RWPE2 (cell line): ENCODE data around the gene TELO2.

Experiments
- ATAC-seq: fragments of 200-7000 bp; cut with Tn5 transposase; 3 replicates; pipeline ENCODE4 v1.9.1; 2021; ENCODE audit warnings: low read depth
- DNase-seq: peaks from one replicate; pipeline ENCODE4 v3.0.0-alpha.2; 2020; ENCODE audit warnings: low spot score
- H3K27ac ChIP-seq: fragments of 450-650 bp; 2 replicates; pipeline ENCODE4 v1.5.1; 2017; ENCODE audit warnings: mild to moderate bottlenecking; ENCODE audit not compliant: poor library complexity, severe bottlenecking
- H3K27me3 ChIP-seq: fragments of 250-450 bp; sonication (Bioruptor Pico); 2 replicates; pipeline ENCODE4 v1.5.1; 2021; ENCODE audit warnings: mild to moderate bottlenecking, moderate library complexity; ENCODE audit not compliant: insufficient read depth, poor library complexity, severe bottlenecking
- H3K36me3 ChIP-seq: fragments of 250-450 bp; sonication (Bioruptor Pico); 2 replicates; pipeline ENCODE4 v1.5.1; 2020; ENCODE audit warnings: low read depth, mild to moderate bottlenecking, moderate library complexity
- H3K4me1 ChIP-seq: fragments of 250-450 bp; sonication (Bioruptor Pico); 2 replicates; pipeline ENCODE4 v1.5.1; 2021; ENCODE audit warnings: mild to moderate bottlenecking, moderate library complexity; ENCODE audit not compliant: insufficient read depth, poor library complexity, severe bottlenecking
- H3K4me3 ChIP-seq: fragments of 250-450 bp; sonication (Bioruptor Pico); 2 replicates; pipeline ENCODE4 v1.5.1; 2021; ENCODE audit warnings: mild to moderate bottlenecking, moderate library complexity; ENCODE audit not compliant: severe bottlenecking
- H3K9me3 ChIP-seq: fragments of 250-450 bp; sonication (Bioruptor Pico); 2 replicates; pipeline ENCODE4 v1.5.1; 2021; ENCODE audit warnings: mild to moderate bottlenecking, moderate library complexity; ENCODE audit not compliant: severe bottlenecking
- TF ChIP-seq, protein P1 (sequence below): fragments of 450-650 bp; IDR thresholded peaks from one replicate; pipeline ENCODE4 v1.5.1; 2017; ENCODE audit warnings: mild to moderate bottlenecking, moderate library complexity; ENCODE audit not compliant: poor library complexity, severe bottlenecking

The TELO2 gene

DNA sequence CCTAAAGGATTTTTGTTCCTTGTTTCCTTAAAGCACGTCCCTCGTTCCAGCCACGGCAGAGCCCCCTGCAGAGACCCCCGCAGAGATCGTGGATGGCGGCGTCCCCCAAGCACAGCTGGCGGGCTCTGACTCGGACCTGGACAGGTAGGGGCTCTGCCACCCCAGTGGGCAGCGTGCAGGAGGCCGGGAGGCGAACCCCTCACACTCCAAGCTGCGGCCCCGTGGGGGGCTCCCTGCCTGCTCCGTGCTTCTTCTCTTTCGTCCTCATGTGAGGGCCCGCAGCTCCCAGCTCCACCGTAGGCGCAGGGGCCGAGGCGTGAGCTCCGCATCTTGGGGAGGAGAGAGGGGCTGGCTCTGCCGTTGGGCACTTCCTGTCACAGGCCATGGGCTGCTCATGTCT, 8.5 kb downstream of the TELO2 start:
- TF ChIP-seq, protein P1, sequence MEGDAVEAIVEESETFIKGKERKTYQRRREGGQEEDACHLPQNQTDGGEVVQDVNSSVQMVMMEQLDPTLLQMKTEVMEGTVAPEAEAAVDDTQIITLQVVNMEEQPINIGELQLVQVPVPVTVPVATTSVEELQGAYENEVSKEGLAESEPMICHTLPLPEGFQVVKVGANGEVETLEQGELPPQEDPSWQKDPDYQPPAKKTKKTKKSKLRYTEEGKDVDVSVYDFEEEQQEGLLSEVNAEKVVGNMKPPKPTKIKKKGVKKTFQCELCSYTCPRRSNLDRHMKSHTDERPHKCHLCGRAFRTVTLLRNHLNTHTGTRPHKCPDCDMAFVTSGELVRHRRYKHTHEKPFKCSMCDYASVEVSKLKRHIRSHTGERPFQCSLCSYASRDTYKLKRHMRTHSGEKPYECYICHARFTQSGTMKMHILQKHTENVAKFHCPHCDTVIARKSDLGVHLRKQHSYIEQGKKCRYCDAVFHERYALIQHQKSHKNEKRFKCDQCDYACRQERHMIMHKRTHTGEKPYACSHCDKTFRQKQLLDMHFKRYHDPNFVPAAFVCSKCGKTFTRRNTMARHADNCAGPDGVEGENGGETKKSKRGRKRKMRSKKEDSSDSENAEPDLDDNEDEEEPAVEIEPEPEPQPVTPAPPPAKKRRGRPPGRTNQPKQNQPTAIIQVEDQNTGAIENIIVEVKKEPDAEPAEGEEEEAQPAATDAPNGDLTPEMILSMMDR: no peak
- no peaks in the 10 kb centered on the region for H3K4me1 ChIP-seq
- no peak overlapping the region for H3K27ac ChIP-seq
- no peaks in the 10 kb centered on the region for H3K9me3 ChIP-seq
- H3K36me3 ChIP-seq: peaks cover 43% of the 10 kb centered on the region
- no peak overlapping the region for H3K4me3 ChIP-seq
- H3K27me3 ChIP-seq: no peaks in the 10 kb centered on the region
- peak; percentile 56 for DNase-seq
- ATAC-seq: no peak

DNA sequence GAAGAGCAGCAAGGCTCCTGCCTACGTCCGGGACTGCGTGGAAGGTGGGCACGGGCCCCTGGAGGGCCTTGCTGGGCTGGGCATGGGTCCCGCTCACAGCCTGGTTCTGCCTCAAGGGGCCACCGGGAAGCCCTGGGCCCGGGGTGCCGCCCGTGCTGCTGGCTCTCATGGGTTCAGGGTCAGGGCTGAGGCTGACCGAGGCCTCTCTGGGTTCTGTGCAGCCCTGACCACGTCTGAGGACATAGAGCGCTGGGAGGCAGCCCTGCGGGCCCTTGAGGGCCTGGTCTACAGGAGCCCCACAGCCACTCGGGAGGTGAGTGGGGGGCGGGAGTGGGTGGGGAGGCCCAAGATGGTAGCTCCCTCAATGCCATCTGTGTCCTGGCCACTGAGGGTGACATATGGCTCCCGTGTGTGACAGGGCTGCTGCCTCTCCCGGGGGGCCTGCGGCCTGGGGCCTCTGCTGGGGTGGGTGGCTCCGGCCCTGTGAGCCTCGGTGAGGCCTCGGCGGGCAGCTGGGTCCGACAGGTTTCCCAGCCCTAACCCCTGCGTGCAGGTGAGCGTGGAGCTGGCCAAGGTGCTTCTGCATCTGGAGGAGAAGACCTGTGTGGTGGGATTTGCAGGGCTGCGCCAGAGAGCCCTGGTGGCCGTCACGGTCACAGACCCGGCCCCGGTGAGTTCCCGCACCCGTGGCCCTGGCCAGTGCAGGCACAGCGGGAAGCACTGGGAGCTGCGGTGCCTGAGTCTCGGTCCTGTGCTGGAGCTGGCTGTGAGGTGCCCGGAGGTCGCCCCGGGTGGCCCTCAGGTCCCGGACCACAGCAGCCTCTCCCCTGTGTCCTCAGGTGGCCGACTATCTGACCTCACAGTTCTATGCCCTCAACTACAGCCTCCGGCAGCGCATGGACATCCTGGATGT, 9.2 kb downstream of the TELO2 start:
- TF ChIP-seq, protein P1: no peak
- Histone ChIP-seq H3K36me3 (peaks cover 38% of the 10 kb centered on the region), H3K9me3 (no peaks in the 10 kb centered on the region), H3K4me3 (no peak overlapping the region), H3K4me1 (no peaks in the 10 kb centered on the region), H3K27ac (no peak overlapping the region), H3K27me3 (no peaks in the 10 kb centered on the region)
- no peak for DNase-seq
- ATAC-seq: no peak

DNA sequence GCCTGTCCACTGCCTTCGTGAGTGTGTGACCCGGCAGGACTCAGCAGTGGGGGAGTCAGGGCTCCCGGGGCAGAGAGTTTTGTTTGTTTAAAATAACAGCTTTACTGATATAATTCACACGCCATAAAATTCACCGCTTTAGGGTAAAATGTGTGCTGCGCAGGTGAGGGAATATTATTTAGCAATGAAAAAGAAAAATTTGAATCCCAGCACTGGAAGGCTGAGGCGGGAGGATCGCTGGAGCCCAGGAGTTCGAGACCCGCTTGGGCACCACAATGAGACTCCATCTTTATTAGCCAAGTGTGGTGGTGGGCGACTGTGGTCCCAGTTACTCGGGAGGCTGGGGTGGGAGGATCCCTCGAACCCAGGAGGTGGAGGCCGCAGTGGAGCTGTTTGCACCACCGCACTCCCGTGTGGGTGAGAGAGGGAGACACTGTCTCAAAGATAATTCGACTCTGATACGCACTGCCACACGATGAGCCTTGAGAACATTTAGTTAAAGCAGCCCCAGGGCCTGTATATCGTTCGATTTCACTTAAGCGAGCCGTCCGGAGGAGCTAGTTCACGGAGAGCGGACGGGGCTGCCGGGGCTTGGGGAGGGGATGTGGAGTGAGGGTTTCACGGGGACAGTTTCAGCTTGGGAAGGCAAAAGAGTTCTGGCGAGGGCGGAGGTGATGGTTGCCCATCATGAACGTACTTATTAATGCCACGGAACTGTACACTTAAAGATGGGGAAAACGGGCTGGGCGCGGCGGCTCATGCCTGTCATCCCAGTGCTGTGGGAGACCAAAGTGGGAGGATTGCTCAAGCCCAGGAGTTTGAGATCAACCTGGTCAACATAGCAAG, 10.2 kb downstream of the TELO2 start:
- Histone ChIP-seq H3K4me3 (no peak overlapping the region), H3K27me3 (no peaks in the 10 kb centered on the region), H3K36me3 (peaks cover 30% of the 10 kb centered on the region), H3K27ac (no peak overlapping the region), H3K9me3 (no peaks in the 10 kb centered on the region), H3K4me1 (no peaks in the 10 kb centered on the region)
- TF ChIP-seq, protein P1: no peak
- no peak for ATAC-seq
- DNase-seq: peak; percentile 60

DNA sequence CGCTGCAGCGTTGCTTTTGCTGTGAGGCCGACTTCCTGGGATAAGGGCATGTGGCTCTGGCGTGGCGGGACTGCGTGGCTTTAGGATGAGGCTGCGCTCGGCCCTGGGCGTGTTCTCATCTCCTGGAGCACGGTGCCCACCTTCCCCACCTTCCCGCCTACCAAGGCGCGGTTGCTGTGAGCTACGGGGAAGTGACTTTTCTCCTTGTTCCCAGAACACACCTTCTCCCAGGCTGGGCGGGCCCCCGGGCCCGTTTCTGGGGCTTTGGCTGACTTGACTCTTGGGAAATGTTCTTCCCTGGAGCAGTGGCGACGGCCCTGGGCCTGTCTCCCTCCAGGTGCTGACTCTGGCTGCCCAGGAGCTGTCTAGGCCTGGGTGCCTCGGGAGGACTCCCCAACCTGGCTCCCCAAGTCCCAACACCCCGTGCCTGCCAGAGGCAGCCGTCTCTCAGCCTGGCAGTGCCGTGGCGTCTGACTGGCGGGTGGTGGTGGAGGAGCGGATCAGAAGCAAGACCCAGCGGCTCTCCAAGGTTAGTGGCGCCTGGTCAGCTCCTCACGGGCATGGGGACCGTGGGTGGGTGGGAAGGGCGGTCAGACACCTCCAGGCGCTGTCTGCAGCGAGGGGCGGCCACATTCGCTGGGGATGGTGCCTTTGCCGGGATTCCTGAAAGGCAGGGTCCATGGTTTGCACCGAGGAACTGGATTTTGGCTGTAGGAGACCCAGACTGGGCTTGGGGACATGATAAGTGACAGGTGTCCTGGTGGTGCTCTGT, 12.1 kb downstream of the TELO2 start:
- TF ChIP-seq, protein P1: no peak
- H3K4me3 ChIP-seq: no peak overlapping the region
- DNase-seq (no peak), ATAC-seq (no peak)
- H3K27me3 ChIP-seq: no peaks in the 10 kb centered on the region
- H3K4me1 ChIP-seq: no peaks in the 10 kb centered on the region
- no peaks in the 10 kb centered on the region for H3K9me3 ChIP-seq
- H3K27ac ChIP-seq: no peak overlapping the region
- peaks cover 27% of the 10 kb centered on the region for H3K36me3 ChIP-seq
